HepG2 (cell line): Measurements from ENCODE around the gene TCEA3. TPM values are rescaled to one million over a fixed set of nuclear protein-coding genes. Genes with fewer than 3 reads are reported as not detected.

Source experiments
- CENPT ChIP-seq: sonication (generic); formaldehyde crosslinking; IDR thresholded peaks from 2 replicates; pipeline ENCODE4 v1.8.0; 2022; ENCODE audit warnings: low read depth, mild to moderate bottlenecking, moderate library complexity, missing genetic modification reagents
- CREBL2 ChIP-seq: sonication (generic); formaldehyde crosslinking; IDR thresholded peaks from 2 replicates; pipeline ENCODE4 v1.8.1; 2023; ENCODE audit warnings: missing genetic modification reagents, mild to moderate bottlenecking, borderline replicate concordance
- FOXK1 ChIP-seq: sonication (generic); formaldehyde crosslinking; IDR thresholded peaks from 2 replicates; pipeline ENCODE4 v1.4.0; 2020; ENCODE audit warnings: low read depth, missing genetic modification reagents, borderline replicate concordance
- HBP1 ChIP-seq: IDR thresholded peaks from 2 replicates; pipeline ENCODE4 v1.6.1; 2016; ENCODE audit warnings: low read depth, control low read depth
- HIC2 ChIP-seq: sonication (generic); formaldehyde crosslinking; IDR thresholded peaks from 2 replicates; pipeline ENCODE4 v1.9.0; 2022; ENCODE audit warnings: low read depth, missing genetic modification reagents
- NFATC3 ChIP-seq: sonication (generic); formaldehyde crosslinking; IDR thresholded peaks from 2 replicates; pipeline ENCODE4 v1.5.1; 2020; ENCODE audit warnings: mild to moderate bottlenecking, missing genetic modification reagents
- NFIB ChIP-seq: sonication (generic); formaldehyde crosslinking; IDR thresholded peaks from 2 replicates; pipeline ENCODE4 v1.9.0; 2021; ENCODE audit warnings: missing genetic modification reagents, mild to moderate bottlenecking, borderline replicate concordance
- POLR2AphosphoS5 ChIP-seq: IDR thresholded peaks from 2 replicates; pipeline ENCODE4 v1.6.1; 2012; ENCODE audit warnings: low read depth, low read length
- PRMT3 ChIP-seq: sonication (generic); formaldehyde crosslinking; IDR thresholded peaks from 2 replicates; pipeline ENCODE4 v1.8.1; 2022; ENCODE audit warnings: low read depth, mild to moderate bottlenecking, moderate library complexity, missing genetic modification reagents, borderline replicate concordance
- PRPF4 ChIP-seq: fragments of 200-400 bp; formaldehyde crosslinking; IDR thresholded peaks from 2 replicates; pipeline ENCODE4 v1.6.1; 2016; ENCODE audit warnings: low read length, low read depth; ENCODE audit not compliant: poor library complexity, severe bottlenecking
- TP53 ChIP-seq: sonication (generic); formaldehyde crosslinking; conservative IDR thresholded peaks from 2 replicates; pipeline ENCODE4 v1.4.0; 2020; ENCODE audit warnings: missing genetic modification reagents
- XRCC5 ChIP-seq: fragments of 200-400 bp; formaldehyde crosslinking; optimal IDR thresholded peaks from 2 replicates; pipeline ENCODE3; 2017; ENCODE audit warnings: mild to moderate bottlenecking, low read length
- ZBTB2 ChIP-seq: sonication (generic); formaldehyde crosslinking; IDR thresholded peaks from 2 replicates; pipeline ENCODE4 v1.8.0; 2022; ENCODE audit warnings: low read depth, missing genetic modification reagents
- ZBTB42 ChIP-seq: sonication (generic); formaldehyde crosslinking; IDR thresholded peaks from 2 replicates; pipeline ENCODE4 v1.5.0; 2020; ENCODE audit warnings: mild to moderate bottlenecking, missing genetic modification reagents
- ZBTB44 ChIP-seq: sonication (generic); formaldehyde crosslinking; IDR thresholded peaks from 2 replicates; pipeline ENCODE4 v1.4.0; 2020; ENCODE audit warnings: missing genetic modification reagents
- ZFYVE20 ChIP-seq: sonication (generic); formaldehyde crosslinking; IDR thresholded peaks from 2 replicates; pipeline ENCODE4 v1.8.0; 2023; ENCODE audit warnings: low read depth, mild to moderate bottlenecking, moderate library complexity, missing genetic modification reagents, borderline replicate concordance
- ZNF292 ChIP-seq: sonication (generic); formaldehyde crosslinking; IDR thresholded peaks from 2 replicates; pipeline ENCODE4 v1.8.1; 2022; ENCODE audit warnings: mild to moderate bottlenecking, low read depth, missing genetic modification reagents, borderline replicate concordance
- ZNF496 ChIP-seq: sonication (generic); formaldehyde crosslinking; IDR thresholded peaks from 2 replicates; pipeline ENCODE4 v1.8.1; 2023; ENCODE audit warnings: mild to moderate bottlenecking, moderate library complexity, missing genetic modification reagents; ENCODE audit not compliant: insufficient replicate concordance
- ZNF562 ChIP-seq: sonication (generic); formaldehyde crosslinking; IDR thresholded peaks from 2 replicates; pipeline ENCODE4 v1.8.0; 2022; ENCODE audit warnings: missing genetic modification reagents, borderline replicate concordance
- ZNF740 ChIP-seq: sonication (generic); formaldehyde crosslinking; IDR thresholded peaks from 2 replicates; pipeline ENCODE4 v1.4.0; 2020; ENCODE audit warnings: missing genetic modification reagents
- ZSCAN20 ChIP-seq: sonication (generic); formaldehyde crosslinking; IDR thresholded peaks from 2 replicates; pipeline ENCODE4 v1.4.0; 2020; ENCODE audit warnings: missing genetic modification reagents, mild to moderate bottlenecking, borderline replicate concordance
- ZSCAN9 ChIP-seq: IDR thresholded peaks from 2 replicates; pipeline ENCODE4 v1.6.1; 2016; ENCODE audit warnings: borderline replicate concordance
- polyA plus RNA-seq, 8 experiments: library from polyadenylated mRNA; depleted of rRNA in 3 of 8; stranded (reverse) in 7 of 8; unstranded in 1 of 8; fragments of >200 nt; fragmentation: Illumina TruSeq in 4 of 8; extraction: Trizol in 4 of 8; gene quantifications; 2 replicates each; pipeline versions ENCODE4 v1.2.1 to v1.2.3, GENCODE V29; 2011 to 2016; ENCODE audit warnings: low read depth in 4 of 8, missing spikeins in 1 of 8, mixed read lengths in 1 of 8; ENCODE audit not compliant: insufficient read depth in 1 of 8
- total RNA-seq, 5 experiments: library from RNA; depleted of rRNA; stranded (reverse); fragments of >200 nt; fragmentation: Illumina TruSeq; extraction: Trizol; gene quantifications; 2 replicates each; pipeline ENCODE4 v1.2.3, GENCODE V29; 2016; ENCODE audit warnings: low read depth in 1 of 5

The TCEA3 gene
- total and polyA plus RNA-seq, 2 of the 13 experiments (the other 11 are each of a cell fraction or from before 2014, with no cell fraction given), result 55.5 to 84.6 TPM

- no peak for TF ChIP-seq ZBTB42
- TF ChIP-seq ZNF740 (CRISPR knock-in tag), result no peak
- no peak for TF ChIP-seq HIC2
- TF ChIP-seq POLR2AphosphoS5, result peak; percentile 64
- no peak for TF ChIP-seq ZBTB44
- no peak for TF ChIP-seq ZNF496 (CRISPR knock-in tag)
- TF ChIP-seq ZNF562 (CRISPR knock-in tag), result no peak
- no peak; the same call in 1 of the 2 replicates for TF ChIP-seq ZNF292
- no peak for TF ChIP-seq PRPF4
- no peak for TF ChIP-seq CREBL2 (CRISPR knock-in tag)
- TF ChIP-seq ZSCAN20 (CRISPR knock-in tag), result no peak
- no peak for TF ChIP-seq ZBTB2
- 0 out of 2 replicates have a peak, but pooled peaks have one; percentile 31 for TF ChIP-seq HBP1 (CRISPR knock-in tag)
- no peak for TF ChIP-seq NFIB (CRISPR knock-in tag)
- no peak for TF ChIP-seq TP53 (CRISPR knock-in tag)
- TF ChIP-seq FOXK1, result no peak
- no peak for TF ChIP-seq NFATC3 (CRISPR knock-in tag)
- no peak for TF ChIP-seq ZSCAN9 (CRISPR knock-in tag)
- TF ChIP-seq XRCC5, result no peak
- TF ChIP-seq PRMT3 (CRISPR knock-in tag), result no peak
- TF ChIP-seq CENPT (CRISPR knock-in tag), result peak; percentile 55; the same call in 1 of the 2 replicates
- TF ChIP-seq ZFYVE20 (CRISPR knock-in tag), result no peak
Observed at GRCh38 chr1:23423415-23424292, 894 bp downstream of the TCEA3 start (continued).
